ENCODE measurements around the gene C2orf76. TPM values are rescaled to one million over a fixed set of nuclear protein-coding genes. Genes with fewer than 3 reads are reported as not detected.
A peak's percentile ranks its signal among the peaks of the same experiment; 100 is the strongest.

The C2orf76 gene
- total and polyA plus RNA-seq, 4 experiments from 2014 or later = 8.8 to 28.0 (median 14.6) TPM

DNA sequence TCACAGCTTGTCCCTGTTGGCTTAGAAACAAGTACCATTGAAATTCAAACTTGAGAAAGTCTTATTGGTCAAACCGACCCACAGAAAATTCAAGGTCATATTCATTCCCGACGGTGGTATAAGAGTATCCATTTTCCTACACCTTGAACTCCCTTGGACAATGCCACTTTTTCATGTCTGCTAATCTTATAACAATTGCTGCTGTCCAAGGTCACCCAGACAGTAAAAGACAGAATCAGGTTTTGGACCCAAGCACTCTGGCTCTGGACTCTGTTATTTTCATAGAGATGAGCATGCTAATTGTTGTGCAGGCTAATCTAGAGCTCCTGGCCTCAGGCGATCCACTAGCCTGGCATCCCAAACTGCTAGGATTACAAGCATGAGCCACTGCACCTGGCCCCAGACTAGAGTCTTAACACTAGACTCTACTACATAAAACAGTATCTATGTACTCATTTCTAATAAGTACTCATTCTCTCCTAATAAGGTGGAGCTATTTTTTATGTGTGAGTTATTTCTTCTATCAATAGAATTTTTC is 57.8 kb downstream of the C2orf76 start:
- peaks cover 8 to 33% of the 10 kb centered on the region in 2 donors for H3K36me3 Mint-ChIP-seq
- H3K9me3 ChIP-seq (ENCODE audit: control insufficient read depth in 1 of 2, low read length in 2 of 2) = no peaks in the 10 kb centered on the region
- H3K27ac ChIP-seq (ENCODE audit: low read depth, low read length) = no peak overlapping the region
- peaks cover 0 to 2% (median 0%) of the 10 kb centered on the region in 4 donors for H3K4me1 Mint-ChIP-seq
- no peaks in the 10 kb centered on the region for H3K27me3 Mint-ChIP-seq
- no peak overlapping the region for H3K27ac Mint-ChIP-seq
- no peak overlapping the region for H3K4me3 ChIP-seq (ENCODE audit: low read length in 2 of 2)
- no peak for DNase-seq
- ChIA-PET CTCF (ENCODE audit: partially characterized antibody) (interaction anchor here (1.5 kb wide), 1 partner anchor 18 kb away, joined by 4 read pairs; no protein-coding TSS in a partner anchor), POLR2A (ENCODE audit: partially characterized antibody) (no interaction called here)
- peaks cover 0 to 2% (median 0%) of the 10 kb centered on the region in 8 donors for H3K9me3 Mint-ChIP-seq
- no peaks in the 10 kb centered on the region for H3K4me1 ChIP-seq (ENCODE audit: insufficient read depth, low read length)
- no peak overlapping the region for H3K4me3 Mint-ChIP-seq
- H3K27me3 ChIP-seq (ENCODE audit: insufficient read depth, low read length) = no peaks in the 10 kb centered on the region
- intact Hi-C loops (cut with micrococcal nuclease) = no loop called here
- H3K36me3 ChIP-seq (ENCODE audit: insufficient read depth, low read length) = no peaks in the 10 kb centered on the region

DNA sequence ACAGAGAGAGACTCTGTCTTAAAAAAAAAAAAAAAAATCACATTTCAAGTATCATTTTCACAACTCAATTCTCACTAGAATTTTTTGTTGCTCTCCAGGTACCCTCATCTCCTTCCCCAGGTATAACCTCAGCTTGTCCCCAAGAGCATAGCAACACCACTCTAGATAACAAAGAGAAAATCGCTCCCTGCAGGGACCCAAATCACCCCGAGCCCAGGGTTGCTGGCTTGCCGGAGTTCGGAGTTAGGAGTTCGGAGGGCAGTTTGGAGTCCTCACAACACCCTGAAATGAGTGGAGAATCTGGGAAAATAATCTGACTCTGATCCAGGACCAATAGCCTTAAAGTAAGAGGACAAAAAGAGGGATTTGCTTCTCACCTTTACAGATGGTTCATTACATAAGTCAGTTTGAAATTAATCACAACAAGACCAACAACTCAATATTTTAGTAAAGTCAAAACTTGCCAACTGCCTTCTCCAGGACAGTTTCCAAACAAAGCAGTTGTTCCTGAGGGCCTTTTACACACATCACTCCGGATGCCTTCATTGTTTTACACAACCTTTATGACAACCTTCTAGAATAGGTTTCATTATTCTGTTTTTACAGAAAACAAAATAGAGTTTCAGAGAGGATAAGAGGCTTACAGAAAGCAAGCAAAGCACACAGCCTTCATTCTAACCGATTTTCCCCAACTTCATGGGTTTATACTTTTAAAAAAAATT is 59.1 kb downstream of the C2orf76 start:
- intact Hi-C loops (cut with micrococcal nuclease) = no loop called here
- no peaks in the 10 kb centered on the region for H3K27me3 ChIP-seq (ENCODE audit: insufficient read depth, low read length)
- H3K9me3 Mint-ChIP-seq = peaks cover 0 to 2% (median 0%) of the 10 kb centered on the region in 8 donors
- no peaks in the 10 kb centered on the region for H3K9me3 ChIP-seq (ENCODE audit: control insufficient read depth in 1 of 2, low read length in 2 of 2)
- no peaks in the 10 kb centered on the region for H3K36me3 ChIP-seq (ENCODE audit: insufficient read depth, low read length)
- no peak for DNase-seq
- H3K4me1 Mint-ChIP-seq = peaks cover 0 to 2% (median 0%) of the 10 kb centered on the region in 4 donors
- ChIA-PET CTCF (ENCODE audit: partially characterized antibody) (no interaction called here), POLR2A (ENCODE audit: partially characterized antibody) (no interaction called here)
- no peak overlapping the region for H3K4me3 Mint-ChIP-seq
- no peak overlapping the region for H3K27ac ChIP-seq (ENCODE audit: low read depth, low read length)
- H3K4me3 ChIP-seq (ENCODE audit: low read length in 2 of 2) = no peak overlapping the region
- H3K36me3 Mint-ChIP-seq = peaks cover 8 to 33% of the 10 kb centered on the region in 2 donors
- no peaks in the 10 kb centered on the region for H3K4me1 ChIP-seq (ENCODE audit: insufficient read depth, low read length)
- H3K27me3 Mint-ChIP-seq = no peaks in the 10 kb centered on the region
- H3K27ac Mint-ChIP-seq = no peak overlapping the region

DNA sequence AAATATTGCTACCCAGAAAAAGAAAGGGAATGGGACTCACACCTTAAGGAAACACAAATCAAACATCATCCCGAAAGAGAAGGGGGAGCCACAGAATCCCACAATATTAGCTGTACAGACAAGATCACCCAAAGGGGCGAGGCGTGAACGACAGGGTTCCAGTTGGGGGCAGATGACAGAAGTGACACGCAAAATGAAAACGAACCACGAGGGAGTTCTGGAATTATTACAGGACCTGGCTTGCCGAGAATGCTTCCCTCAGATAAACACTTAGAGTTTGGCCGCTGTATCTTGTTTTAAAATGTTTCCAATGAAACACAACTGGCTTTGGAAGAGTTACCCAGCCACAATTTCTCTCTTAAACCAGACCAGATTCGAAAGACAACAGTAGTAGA is 60.4 kb downstream of the C2orf76 start:
- H3K27ac Mint-ChIP-seq = no peak overlapping the region
- H3K27me3 Mint-ChIP-seq = no peaks in the 10 kb centered on the region
- Histone ChIP-seq H3K36me3 (ENCODE audit: insufficient read depth, low read length) (no peaks in the 10 kb centered on the region), H3K9me3 (ENCODE audit: control insufficient read depth in 1 of 2, low read length in 2 of 2) (no peaks in the 10 kb centered on the region), H3K27ac (ENCODE audit: low read depth, low read length) (no peak overlapping the region), H3K4me3 (ENCODE audit: low read length in 2 of 2) (no peak overlapping the region), H3K27me3 (ENCODE audit: insufficient read depth, low read length) (no peaks in the 10 kb centered on the region), H3K4me1 (ENCODE audit: insufficient read depth, low read length) (no peaks in the 10 kb centered on the region)
- ChIA-PET POLR2A (ENCODE audit: partially characterized antibody) (no interaction called here), CTCF (ENCODE audit: partially characterized antibody) (no interaction called here)
- no peak for DNase-seq
- H3K9me3 Mint-ChIP-seq = peaks cover 0 to 2% (median 0%) of the 10 kb centered on the region in 8 donors
- H3K4me1 Mint-ChIP-seq = peaks cover 0 to 2% (median 0%) of the 10 kb centered on the region in 4 donors
- peak overlapping the region in 1 of 8 donors; percentile 6 for H3K4me3 Mint-ChIP-seq
- intact Hi-C loops (cut with micrococcal nuclease) = no loop called here
- peaks cover 7 to 27% of the 10 kb centered on the region in 2 donors for H3K36me3 Mint-ChIP-seq

DNA sequence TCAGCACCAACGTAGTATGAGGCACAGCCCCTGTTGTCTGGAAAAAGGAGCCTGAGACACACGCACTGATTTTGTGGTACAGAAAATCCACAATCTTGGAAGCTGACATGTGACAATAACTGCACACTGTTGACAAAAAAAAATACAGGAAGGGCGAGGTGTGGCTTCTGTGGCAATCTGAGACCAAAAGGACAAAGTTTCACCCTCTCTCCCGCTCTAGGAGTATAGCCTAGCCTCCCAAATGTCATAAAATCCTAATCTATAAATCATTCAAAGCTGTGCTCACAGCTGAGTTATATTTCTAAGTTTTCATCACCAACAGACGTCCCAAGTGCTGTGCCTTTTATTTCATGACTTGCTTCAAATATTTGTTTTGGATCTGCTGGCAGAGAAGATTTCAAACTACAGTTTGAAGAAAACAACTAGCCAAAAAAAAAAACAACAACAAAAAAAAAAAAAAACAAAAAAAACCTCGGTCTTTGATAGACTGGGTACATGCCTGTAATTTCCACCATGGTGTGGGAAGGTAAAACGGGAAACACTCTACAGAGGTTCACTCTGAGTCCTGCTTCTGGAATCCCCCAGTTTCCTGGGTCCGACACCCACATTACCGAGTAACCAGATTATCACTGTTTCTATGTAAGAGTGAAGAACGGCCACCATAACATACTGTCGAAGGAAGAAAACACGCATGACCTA is 61.0 kb downstream of the C2orf76 start:
- peaks cover 3 to 26% of the 10 kb centered on the region in 2 donors for H3K36me3 Mint-ChIP-seq
- H3K9me3 Mint-ChIP-seq = peaks cover 0 to 2% (median 0%) of the 10 kb centered on the region in 8 donors
- Histone ChIP-seq H3K36me3 (ENCODE audit: insufficient read depth, low read length) (no peaks in the 10 kb centered on the region), H3K4me1 (ENCODE audit: insufficient read depth, low read length) (no peaks in the 10 kb centered on the region), H3K27ac (ENCODE audit: low read depth, low read length) (no peak overlapping the region), H3K9me3 (ENCODE audit: control insufficient read depth in 1 of 2, low read length in 2 of 2) (no peaks in the 10 kb centered on the region), H3K4me3 (ENCODE audit: low read length in 2 of 2) (no peak overlapping the region), H3K27me3 (ENCODE audit: insufficient read depth, low read length) (no peaks in the 10 kb centered on the region)
- no peaks in the 10 kb centered on the region for H3K27me3 Mint-ChIP-seq
- peak overlapping the region in 1 of 8 donors; percentile 6 for H3K4me3 Mint-ChIP-seq
- DNase-seq = no peak
- POLR2A ChIA-PET (ENCODE audit: partially characterized antibody) = no interaction called here
- intact Hi-C loops (cut with micrococcal nuclease) = no loop called here
- no peak overlapping the region for H3K27ac Mint-ChIP-seq
- peaks cover 0 to 2% (median 0%) of the 10 kb centered on the region in 4 donors for H3K4me1 Mint-ChIP-seq
- CTCF ChIA-PET (ENCODE audit: partially characterized antibody) = no interaction called here

DNA sequence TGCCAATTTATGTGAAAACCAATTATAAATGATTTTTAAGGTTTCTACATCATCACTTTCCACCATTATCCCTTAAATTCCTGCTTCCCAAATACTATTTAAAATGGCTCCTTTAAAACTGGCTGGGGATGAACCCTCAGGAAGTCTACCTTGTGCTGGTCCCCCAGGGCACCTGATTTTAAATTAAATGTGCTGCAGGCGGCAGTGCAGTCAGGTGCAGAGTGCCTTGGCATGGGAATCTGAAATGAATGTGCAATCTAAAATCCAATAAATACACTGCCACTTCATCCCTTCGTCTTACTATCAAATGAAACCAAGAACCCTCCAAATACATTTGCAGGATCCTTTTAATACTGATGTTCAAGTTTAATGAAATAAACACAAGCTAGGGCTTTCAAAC is 61.8 kb downstream of the C2orf76 start:
- Mint-ChIP-seq H3K36me3 (peaks cover 3 to 24% of the 10 kb centered on the region in 2 donors), H3K4me3 (no peak overlapping the region), H3K27ac (peak overlapping the region in 1 of 7 donors; percentile 61), H3K4me1 (peaks cover 0 to 2% (median 0%) of the 10 kb centered on the region in 4 donors), H3K9me3 (no peaks in the 10 kb centered on the region), H3K27me3 (no peaks in the 10 kb centered on the region)
- no peak overlapping the region for H3K4me3 ChIP-seq (ENCODE audit: low read length in 2 of 2)
- H3K27me3 ChIP-seq (ENCODE audit: insufficient read depth, low read length) = no peaks in the 10 kb centered on the region
- CTCF ChIA-PET (ENCODE audit: partially characterized antibody) = no interaction called here
- DNase-seq = no peak
- no peaks in the 10 kb centered on the region for H3K4me1 ChIP-seq (ENCODE audit: insufficient read depth, low read length)
- intact Hi-C loops (cut with micrococcal nuclease) = no loop called here
- no peaks in the 10 kb centered on the region for H3K36me3 ChIP-seq (ENCODE audit: insufficient read depth, low read length)
- POLR2A ChIA-PET (ENCODE audit: partially characterized antibody) = no interaction called here
- H3K9me3 ChIP-seq (ENCODE audit: control insufficient read depth in 1 of 2, low read length in 2 of 2) = no peaks in the 10 kb centered on the region
- no peak overlapping the region for H3K27ac ChIP-seq (ENCODE audit: low read depth, low read length)

DNA sequence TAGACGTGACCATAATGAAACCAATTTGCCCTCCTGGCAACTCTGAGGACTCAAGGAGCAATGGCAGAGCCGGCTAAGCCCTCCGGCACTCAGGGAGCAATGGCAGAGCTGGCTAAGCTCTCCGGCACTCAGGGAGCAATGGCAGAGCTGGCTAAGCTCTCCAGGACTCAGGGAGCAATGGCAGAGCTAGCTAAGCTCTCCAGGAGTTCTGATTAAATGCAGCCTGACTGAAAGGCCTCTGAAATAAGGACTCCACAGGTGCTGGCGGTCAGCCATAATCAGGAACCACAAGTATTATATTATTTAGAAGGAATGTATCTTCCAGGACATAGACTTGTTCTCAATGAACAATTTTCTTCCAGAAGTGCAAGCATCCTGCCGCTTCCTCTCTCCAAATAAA is 65.2 kb downstream of the C2orf76 start:
- Histone ChIP-seq H3K27me3 (ENCODE audit: insufficient read depth, low read length) (no peaks in the 10 kb centered on the region), H3K36me3 (ENCODE audit: insufficient read depth, low read length) (no peaks in the 10 kb centered on the region), H3K4me1 (ENCODE audit: insufficient read depth, low read length) (no peaks in the 10 kb centered on the region), H3K27ac (ENCODE audit: low read depth, low read length) (no peak overlapping the region), H3K9me3 (ENCODE audit: control insufficient read depth in 1 of 2, low read length in 2 of 2) (no peaks in the 10 kb centered on the region), H3K4me3 (ENCODE audit: low read length in 2 of 2) (no peak overlapping the region)
- ChIA-PET POLR2A (ENCODE audit: partially characterized antibody) (no interaction called here), CTCF (ENCODE audit: partially characterized antibody) (interaction anchor here (1.0 to 2.2 kb wide), 2 partner anchors 10 to 15 kb away, joined by 3 to 10 read pairs; no protein-coding TSS in a partner anchor)
- DNase-seq = no peak
- Mint-ChIP-seq H3K9me3 (no peaks in the 10 kb centered on the region), H3K27me3 (no peaks in the 10 kb centered on the region), H3K27ac (no peak overlapping the region), H3K4me1 (peaks cover 0 to 2% (median 0%) of the 10 kb centered on the region in 4 donors), H3K36me3 (peaks cover 5 to 19% of the 10 kb centered on the region in 2 donors), H3K4me3 (no peak overlapping the region)
- intact Hi-C loops (cut with micrococcal nuclease) = no loop called here

DNA sequence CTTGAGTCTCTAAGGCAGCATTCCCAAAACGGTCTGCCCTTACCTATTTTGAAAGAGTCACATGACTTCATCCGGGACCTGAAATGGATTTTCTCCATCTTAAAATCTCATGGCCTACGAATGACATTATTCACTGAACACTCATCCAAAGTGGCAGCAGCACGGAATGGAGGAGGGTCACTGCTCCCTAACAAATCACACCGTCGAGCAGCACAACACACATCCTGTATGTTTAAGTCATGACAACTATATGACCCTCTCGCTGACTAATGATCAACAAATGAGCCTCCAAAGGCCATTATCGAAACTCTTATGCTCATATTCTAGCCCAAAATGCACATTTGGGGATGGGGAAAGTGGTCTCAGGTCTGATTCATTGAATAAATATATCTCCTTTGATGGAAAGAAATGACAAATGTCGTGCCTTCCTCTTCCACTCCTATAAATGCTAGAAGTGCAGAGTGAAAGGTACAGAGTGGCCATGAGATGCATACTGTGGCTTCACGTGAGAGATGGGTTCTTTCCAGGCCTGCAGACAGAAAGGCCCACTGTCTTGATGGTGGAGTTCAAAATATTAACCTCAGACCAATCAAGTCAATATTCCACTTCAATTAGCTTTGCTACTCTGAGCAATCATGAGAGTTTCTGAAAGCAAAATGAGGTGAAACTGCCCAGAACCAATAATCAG is 70.8 kb downstream of the C2orf76 start:
- Histone ChIP-seq H3K4me1 (ENCODE audit: insufficient read depth, low read length) (peaks cover 2% of the 10 kb centered on the region), H3K36me3 (ENCODE audit: insufficient read depth, low read length) (no peaks in the 10 kb centered on the region), H3K27ac (ENCODE audit: low read depth, low read length) (no peak overlapping the region), H3K9me3 (ENCODE audit: control insufficient read depth in 1 of 2, low read length in 2 of 2) (no peaks in the 10 kb centered on the region), H3K4me3 (ENCODE audit: low read length in 2 of 2) (no peak overlapping the region), H3K27me3 (ENCODE audit: insufficient read depth, low read length) (no peaks in the 10 kb centered on the region)
- POLR2A ChIA-PET (ENCODE audit: partially characterized antibody) = no interaction called here
- Mint-ChIP-seq H3K4me3 (no peak overlapping the region), H3K36me3 (peaks cover 3 to 5% of the 10 kb centered on the region in 2 donors), H3K27ac (no peak overlapping the region), H3K27me3 (no peaks in the 10 kb centered on the region), H3K9me3 (no peaks in the 10 kb centered on the region), H3K4me1 (peaks cover 0 to 4% (median 0%) of the 10 kb centered on the region in 4 donors)
- no peak for DNase-seq
- intact Hi-C loops (cut with micrococcal nuclease) = no loop called here
- CTCF ChIA-PET (ENCODE audit: partially characterized antibody) = no interaction called here
